HFF-Myc (cell line): ENCODE results near the gene SPEG.
A peak's percentile ranks its signal among the peaks of the same experiment; 100 is the strongest.

Experiments
- DNase-seq: peaks from one replicate; pipeline ENCODE4 v3.0.0-alpha.2; 2011; ENCODE audit warnings: low read depth; ENCODE audit errors: extremely low read depth
- H3K4me3 ChIP-seq: replicated peaks from 2 replicates; pipeline ENCODE4 v1.5.1; 2011; ENCODE audit warnings: low read depth, mild to moderate bottlenecking, control low read depth, low read length
- CTCF ChIP-seq: IDR thresholded peaks from 2 replicates; pipeline ENCODE4 v1.5.1; 2012; ENCODE audit warnings: mild to moderate bottlenecking, low read depth, low read length, control low read depth; ENCODE audit errors: missing control alignments

SPEG gene

GRCh38 chr2:219506802-219507526 is 72.3 kb downstream of the SPEG start:
- H3K4me3 ChIP-seq, result no peak overlapping the region
- no peak for TF ChIP-seq CTCF
- no peak for DNase-seq

GRCh38 chr2:219507581-219508443 is 73.2 kb downstream of the SPEG start:
- no peak for DNase-seq
- TF ChIP-seq CTCF, result no peak
- no peak overlapping the region for H3K4me3 ChIP-seq

GRCh38 chr2:219508444-219508734 is 73.7 kb downstream of the SPEG start:
- no peak overlapping the region for H3K4me3 ChIP-seq
- DNase-seq, result no peak
- no peak for TF ChIP-seq CTCF

- TF ChIP-seq CTCF, result no peak
- no peak overlapping the region for H3K4me3 ChIP-seq
- no peak for DNase-seq
Observed at GRCh38 chr2:219508971-219509779, 74.5 kb downstream of the SPEG start.

GRCh38 chr2:219509780-219510511 is 75.3 kb downstream of the SPEG start:
- TF ChIP-seq CTCF, result peak; percentile 84
- DNase-seq, result no peak
- H3K4me3 ChIP-seq, result no peak overlapping the region

- DNase-seq, result no peak
- H3K4me3 ChIP-seq, result no peak overlapping the region
- no peak for TF ChIP-seq CTCF
Observed at GRCh38 chr2:219510512-219511135, 76.0 kb downstream of the SPEG start.
